ENCODE data around the gene TOX2.

TOX2 gene

DNA sequence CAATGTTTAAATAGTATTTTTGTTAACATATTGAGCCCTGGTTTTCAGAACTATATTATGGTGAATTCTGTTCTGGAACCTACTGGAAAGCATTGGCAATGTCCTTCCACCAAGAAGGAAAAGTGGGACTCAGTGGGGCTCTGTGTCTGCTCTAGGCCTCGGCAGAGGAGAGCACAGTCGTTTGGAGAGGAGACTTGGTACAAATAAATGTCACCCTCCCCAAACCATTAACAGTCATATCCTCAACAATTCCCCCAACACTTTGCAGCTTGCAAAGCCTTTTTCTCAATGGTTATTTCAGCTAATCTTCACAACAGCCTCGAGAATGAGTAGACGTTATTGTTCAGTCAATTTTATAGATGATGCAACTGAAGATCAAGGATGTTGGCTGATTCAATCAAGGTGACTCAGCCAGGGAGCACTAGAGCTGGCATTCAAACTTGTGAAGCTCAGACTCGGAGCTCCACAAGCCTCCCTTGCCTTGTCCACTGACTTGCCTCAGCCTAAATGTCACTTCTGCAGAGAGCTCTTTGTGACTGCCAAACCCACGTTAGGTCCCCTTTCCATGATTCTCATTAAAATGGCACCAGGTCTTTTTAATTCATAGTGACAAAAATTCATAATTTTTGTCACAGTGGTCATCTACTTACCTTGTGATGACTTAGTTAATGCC lies 60.6 kb downstream of the TOX2 start:
- no peak for DNase-seq

DNA sequence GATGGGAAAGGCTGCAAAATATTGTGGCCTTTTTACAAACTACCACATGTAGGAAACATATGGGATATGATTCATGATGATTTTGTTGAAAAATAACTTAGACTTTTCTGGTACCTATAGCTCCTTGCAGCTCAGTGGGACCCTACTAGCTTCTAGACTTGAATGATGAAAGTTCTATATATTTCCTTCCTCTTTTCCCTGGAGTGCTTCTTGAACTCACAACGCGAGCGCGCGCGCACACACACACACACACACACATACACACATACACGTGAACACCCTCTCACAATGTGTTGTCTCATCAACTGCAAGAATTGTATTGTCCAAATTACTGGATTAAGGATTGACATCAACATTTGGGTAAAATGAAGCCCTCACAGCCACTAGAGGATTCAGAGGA lies 61.9 kb downstream of the TOX2 start:
- no peak for DNase-seq

DNA sequence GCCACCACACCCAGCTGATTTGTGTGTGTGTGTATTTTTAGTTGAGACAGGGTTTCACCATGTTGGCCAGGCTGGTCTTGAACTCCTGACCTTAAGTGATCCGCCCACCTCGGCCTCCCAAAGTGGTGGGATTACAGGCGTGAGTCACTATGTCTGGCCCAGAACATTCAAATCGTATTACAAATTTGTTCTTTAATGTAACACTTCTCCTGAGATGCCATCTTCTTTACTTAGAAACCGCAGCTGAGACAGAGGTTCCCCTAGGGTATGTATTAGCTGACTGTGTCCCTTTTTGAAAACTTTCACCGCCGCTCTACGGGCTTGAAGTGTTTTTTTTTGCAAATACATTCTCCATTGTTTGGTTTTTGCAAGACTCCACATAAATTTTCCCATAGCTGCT lies 62.6 kb downstream of the TOX2 start:
- DNase-seq = no peak

DNA sequence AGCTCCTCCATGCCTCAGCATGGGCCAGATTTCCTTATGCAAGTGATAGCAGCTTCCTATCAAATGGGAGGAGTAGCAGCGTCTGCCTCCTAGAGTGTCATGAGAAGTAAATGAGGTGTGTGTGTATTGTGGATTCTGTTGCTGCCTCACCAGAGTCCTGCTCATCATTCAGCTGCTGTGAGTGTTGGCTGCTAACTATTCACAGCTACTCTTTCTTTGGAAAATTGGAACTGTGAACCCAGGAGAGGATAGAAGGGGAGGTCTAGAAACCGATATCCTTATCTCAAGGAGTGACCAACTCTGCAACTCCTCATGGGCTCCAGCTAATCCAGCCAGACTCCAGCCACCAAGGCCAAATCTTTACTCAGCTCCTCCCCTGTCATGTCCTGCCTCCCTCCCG lies 63.3 kb downstream of the TOX2 start:
- no peak for DNase-seq

DNA sequence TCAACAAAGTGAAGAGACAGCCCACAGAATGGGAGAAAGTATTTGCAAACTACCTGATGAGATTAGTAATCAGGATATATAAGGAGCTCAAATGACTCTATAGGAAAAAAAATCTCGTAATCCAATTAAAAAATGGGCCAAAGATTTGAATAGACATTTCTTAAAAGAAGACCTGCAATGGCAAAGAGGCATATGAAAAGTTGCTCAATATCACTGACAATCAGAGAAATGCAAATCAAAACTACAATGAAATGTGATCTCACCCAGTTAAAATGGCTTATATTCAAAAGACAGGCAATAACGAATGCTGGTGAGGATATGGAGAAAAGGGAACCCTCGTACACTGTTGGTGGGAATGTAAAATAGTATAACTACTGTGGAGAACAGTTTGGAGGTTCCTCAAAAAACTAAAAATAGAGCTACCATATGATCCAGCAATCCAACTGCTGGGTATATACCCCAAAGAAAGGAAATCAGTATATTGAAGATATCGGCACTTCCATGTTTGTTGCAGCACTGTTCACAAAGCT lies 65.0 kb downstream of the TOX2 start:
- DNase-seq = no peak

DNA sequence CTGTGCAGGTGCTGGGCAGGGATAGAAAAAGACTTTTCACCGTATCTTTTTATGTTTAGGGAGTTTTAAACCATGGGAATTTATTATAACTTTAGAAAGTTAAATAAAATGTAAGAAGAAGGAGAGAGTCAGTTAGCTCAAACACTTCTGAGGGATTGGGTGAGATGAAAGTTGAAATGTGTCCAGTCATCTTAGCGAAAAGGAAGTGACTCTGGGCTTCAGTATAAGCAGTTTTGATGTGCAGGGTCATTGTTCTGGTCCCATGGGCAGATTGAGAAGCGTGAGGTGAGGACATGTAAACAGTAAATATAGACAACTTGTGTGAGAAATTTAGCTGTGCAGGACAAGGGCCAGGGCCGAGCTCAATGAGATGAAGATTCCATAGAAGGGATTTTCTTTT lies 66.9 kb downstream of the TOX2 start:
- DNase-seq = no peak

DNA sequence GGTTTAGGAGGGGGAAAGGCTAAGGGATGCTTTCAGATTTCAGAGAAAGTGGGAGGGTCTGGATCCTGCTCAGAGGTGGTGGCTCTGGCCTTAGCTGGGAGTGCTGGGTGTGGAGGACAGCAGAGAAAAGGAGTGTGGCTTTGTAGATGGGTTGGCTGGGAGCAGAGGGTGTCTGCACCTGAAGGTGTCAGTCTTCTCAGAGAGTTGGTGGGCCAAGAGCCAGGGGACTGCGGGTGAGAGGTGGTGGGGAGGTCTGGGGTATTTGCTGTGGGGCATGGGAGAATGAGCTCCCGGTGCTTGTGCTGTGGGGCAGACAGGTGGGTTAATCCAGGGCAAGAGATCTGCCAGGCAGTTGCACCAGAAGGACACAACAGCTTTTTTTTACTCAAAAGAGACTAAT lies 67.4 kb downstream of the TOX2 start:
- no peak for DNase-seq

DNA sequence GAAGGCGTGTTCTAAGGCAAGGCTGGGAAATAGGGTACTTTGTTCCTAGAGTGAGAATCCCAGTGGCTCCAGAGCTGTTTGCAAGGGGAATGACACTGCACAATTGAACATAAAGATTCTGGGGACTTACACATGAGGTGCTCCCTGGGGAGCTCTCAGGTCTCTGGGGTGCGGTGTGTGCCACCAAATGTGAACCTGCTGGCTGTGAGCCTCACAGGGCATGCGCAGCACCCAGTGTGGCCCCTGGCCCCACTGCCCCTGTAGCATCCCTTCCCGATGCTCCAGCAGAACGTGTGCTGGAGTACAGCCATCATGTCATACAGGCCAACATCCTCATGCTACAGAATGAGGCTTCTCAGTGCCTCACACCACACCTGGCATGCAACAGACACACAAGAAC lies 68.2 kb downstream of the TOX2 start:
- DNase-seq = no peak

DNA sequence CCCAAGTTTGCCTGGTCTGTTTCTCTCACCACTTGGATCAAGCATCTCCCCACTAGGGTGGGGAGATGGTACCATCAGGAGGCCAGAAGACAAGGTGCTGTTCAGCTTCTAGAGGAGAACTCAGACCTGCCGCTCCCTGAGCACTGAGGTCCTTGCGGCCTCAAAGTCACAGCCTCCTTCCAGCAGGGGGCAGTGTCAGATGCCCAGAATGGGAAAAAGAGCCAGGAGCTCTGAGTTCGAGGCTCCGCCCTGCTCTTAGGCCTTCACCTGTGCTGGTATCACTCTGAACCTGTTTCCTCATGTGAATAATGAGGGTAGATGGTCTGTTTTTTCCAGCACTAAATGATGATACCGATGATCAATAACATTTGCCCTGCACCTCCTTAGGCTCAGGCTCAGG lies 68.7 kb downstream of the TOX2 start:
- DNase-seq = no peak

DNA sequence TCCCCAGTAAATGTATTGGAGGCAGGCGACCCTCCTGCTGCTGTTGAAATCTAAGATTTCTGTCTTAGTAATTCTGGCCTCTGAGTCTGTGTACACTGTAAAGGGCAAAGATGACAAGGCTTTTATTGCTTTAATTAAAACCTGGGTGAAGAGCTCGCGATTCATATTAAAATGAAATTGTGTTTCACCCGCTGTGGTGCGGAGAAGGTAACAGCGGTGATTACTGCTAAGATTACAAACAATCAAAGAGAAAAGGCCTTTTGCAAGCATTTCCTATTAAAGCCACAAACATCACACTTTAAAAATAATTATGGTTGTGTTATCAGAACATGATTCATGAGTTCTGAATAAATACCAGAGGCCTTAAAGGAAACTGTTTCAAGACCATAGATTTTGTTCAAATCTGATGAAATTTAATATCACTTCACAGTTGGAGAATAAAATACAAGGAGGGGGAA lies 69.3 kb downstream of the TOX2 start:
- DNase-seq = no peak

DNA sequence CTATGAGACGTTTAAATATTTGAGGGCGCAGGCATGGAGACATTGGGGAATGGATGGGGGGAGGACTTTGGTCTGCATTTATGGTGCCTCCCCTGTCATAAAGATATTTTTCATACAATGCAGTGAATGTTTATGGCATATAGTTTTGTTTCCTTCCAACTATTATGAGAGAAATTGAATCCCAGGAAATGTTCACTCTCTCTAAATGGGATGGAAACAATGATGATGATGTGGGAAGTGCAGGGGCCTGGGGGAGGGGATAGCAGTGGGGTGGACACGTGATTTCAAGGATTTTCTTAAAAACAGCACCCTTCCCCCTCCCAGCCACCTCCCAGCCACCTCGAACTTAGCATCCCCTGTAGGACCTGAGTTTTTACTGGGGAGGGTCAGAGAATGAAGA lies 69.9 kb downstream of the TOX2 start:
- DNase-seq = no peak

DNA sequence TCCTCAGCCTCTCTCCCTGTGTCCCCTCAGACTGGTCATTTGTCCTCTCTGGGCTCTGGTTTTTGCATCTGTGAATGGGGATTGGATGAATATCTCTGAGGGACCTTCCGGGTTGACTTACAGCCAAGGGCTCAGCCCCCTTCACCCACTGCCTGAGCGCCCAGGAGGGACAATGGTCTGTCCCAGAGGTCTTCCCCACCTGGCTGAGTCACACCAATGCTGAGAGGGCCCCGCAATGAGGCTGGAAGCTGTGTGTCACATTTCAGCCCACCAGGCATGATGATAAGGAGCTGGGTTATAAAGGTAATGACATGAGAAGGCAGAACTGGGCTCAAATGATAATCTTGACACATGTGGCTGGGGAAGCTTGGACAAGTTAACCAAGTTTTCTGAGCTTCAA lies 70.5 kb downstream of the TOX2 start:
- no peak for DNase-seq

DNA sequence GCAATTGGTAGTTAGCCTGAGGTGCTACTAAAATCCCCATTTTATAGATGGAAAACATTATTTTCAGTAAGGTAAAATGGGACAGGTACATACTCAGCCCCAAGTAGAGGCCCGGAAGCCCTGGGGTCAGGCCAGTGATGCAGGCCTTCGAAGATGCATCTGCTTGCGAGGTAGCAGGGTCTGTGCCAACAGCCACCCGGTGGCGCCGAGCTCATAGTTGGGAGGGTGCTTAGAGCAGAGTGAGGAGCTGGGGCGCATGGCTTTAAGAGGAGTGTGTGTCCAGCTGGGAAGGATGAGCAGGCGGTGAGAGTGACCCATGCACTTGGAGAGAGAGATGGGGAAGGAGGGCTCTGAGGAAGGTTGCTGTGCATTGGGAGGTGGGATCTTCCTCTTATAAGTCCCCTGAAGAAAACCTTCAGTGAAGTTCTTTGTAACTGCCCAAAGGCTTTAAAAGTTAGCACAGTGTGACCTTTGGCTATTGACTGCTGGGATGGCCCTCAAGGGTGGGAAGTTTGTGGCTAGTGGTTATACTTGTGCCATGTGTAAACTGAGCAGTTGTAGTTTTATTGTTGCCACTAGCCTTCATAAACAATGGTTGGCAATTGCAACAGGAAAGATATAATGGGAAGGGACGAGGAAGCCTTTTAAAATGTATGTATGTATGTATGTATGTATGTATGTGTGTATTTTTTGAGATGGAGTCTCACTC lies 71.1 kb downstream of the TOX2 start:
- no peak for DNase-seq

DNA sequence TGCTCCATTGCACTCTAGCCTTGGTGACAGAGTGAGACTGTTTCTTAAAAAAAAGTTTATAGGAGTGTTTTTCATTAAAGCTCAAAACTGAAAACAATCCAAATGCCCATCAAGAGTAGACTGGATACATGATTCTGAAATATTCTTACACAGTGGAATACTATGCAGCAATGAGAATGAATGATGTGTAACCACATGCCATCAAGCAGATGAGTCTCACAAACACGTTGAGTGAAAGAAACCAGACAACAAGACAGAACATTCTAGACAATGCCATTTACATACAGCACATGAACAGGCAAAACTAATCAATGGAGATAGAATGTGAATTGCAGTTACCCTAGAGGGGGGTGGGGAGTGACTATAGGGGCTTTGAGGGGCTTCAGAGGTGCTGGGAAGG lies 72.4 kb downstream of the TOX2 start:
- no peak for DNase-seq

DNA sequence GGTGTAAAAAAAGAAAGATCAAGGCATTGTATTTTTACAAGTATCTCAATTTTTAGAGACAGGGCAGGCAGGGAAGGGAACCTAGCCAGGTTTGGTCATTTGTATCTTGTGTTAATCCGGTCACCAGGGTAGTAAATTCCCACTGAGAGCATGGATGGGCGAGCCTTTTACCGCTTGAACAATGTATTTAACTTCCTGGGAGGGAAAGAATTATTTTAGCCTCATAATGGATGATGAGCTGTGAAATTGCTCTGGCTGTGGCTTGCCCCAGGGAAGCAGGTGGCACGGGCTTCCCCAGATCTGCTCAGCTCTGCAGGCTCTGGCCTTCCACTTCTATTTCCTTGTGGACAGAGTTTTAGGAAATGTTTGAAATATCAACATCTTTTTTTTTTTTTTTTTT lies 72.9 kb downstream of the TOX2 start:
- DNase-seq = no peak

DNA sequence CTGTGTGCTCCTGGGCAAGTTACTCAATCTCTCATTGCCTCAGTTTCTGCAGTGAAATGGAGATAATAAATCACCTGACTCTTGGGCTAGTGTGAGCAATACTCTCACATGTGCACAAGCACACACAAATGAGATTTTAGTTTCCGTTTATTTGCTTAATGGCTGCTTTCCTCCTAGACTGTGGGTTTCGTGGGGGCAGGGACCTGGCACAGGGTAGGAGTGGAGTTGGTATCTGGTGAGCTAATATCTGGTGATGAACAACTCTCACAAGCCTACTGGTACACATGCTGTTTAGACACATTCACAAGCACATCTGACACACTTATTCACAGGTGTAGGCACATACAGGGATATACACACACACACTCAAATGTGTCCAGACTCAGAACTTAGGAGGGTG lies 73.8 kb downstream of the TOX2 start:
- no peak for DNase-seq

DNA sequence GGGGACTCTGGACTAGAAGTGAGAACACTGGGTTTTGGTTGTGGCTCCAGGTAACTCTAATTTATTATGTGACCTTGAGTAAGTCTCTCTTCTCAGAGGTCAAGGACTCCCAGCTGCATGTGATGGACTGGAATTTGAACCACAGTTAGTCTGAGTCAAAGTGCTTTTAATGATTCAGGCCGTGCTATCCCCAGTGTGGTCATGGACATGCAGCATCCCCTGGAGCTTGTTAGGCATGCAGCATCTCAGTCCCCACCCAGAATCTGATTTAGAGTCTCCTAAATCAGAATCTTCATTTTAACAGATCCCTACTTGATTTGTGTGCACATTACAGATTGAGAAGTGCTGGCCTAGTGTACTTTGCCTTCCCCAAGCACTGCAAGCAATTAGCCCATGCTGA lies 74.2 kb downstream of the TOX2 start:
- DNase-seq = no peak

DNA sequence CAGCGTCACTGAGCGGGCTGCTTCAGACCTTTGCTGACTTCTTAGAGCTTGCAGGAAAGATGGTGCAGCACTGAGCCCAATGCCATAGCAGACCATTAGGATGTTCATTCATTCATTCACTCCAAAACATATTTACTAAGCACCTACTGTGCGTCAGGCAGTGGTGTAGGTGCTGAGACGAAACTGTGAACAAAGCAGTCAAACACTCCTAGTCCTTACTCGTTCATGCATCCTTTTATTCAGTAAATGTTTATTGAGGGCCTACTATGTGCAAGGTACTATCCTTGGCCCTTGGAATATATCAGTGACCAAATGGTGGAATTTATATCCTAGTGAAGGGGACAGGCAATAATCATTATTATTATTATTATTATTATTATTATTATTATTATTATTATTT lies 76.6 kb downstream of the TOX2 start:
- no peak for DNase-seq

DNA sequence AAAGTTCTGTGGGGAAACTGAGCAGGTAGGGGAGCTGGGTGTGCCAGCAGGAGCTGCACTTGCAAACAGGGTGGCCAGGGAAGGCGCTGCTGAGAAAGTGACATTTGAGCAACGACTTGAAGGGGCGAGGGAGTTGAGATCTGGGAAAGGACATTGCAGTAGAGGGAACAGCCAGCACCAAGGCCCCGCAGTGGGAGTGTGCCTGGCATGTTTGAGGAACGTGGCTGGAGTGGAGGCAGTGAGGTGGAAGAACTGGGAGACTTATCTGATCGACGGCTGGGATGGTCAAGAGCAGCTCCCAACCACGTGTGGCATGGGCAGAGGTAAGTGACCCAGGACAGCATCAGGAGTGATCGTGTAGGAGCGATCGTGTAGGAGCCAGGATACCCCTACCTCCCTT lies 77.3 kb downstream of the TOX2 start:
- DNase-seq = no peak

DNA sequence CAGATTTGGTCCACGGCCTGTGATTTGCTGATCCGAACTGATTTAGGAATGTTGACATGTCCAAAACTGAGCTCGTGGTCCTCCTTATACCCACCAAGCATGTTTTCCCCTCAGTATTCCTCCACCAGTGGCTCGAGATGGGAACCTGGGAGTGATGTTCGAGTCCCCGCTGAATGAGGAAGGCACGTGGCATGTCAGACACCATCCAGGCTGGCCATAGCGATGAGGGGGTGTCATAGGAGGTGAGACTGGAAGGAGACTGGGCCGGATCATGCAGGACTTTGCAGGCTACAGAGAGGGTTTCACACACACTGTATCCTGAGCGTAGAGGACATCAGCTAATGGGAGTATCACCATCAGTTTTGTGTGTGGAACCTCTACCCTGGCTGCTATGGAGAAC lies 78.2 kb downstream of the TOX2 start:
- no peak for DNase-seq

DNA sequence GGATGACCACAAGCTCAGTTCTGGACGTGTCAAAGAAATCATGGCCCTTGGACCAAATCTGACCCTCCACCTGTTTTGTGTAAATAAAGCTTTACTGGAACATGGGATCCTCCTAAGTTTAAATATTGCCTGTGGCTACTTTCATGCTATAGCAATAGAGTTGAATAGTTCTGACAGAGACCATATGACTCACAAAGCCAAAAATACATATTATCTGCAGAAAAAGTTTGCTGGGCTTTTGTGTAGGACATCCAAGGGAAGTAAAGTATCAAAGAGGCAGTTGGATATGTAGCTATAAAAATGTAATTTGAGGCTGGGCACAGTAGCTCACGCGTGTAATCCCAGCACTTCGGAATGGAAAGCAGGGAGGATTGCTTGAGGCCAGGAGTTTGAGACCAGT lies 78.9 kb downstream of the TOX2 start:
- no peak for DNase-seq

DNA sequence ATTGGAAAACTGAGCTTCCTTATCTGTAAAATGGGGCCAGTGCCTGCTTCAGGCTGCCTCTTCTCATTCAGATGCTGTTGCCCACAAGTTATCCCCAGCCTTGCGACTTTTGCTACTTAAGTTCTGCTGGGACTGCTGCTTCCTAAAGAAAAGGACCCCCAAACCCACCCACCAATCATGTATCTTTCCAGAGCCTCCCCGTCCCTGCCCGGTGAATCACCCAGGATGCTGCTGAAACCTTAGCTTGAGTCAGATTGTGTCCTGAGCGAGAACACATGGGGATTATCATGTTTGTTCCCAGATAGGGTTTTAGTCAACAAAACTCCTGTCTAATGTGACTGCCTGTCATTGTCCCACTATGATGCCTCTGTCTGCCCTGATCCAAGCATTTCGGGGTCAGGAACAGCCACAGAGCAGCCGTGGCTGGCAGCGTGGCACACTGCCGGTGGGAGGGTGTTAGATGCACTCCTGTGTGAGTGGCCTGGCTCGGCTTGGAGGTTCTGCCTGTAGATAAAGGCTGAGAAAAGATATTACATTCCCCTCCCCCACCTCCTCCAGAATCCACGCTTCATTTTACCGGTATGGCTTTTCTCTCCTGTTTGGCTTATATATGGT lies 79.9 kb downstream of the TOX2 start:
- DNase-seq = no peak

DNA sequence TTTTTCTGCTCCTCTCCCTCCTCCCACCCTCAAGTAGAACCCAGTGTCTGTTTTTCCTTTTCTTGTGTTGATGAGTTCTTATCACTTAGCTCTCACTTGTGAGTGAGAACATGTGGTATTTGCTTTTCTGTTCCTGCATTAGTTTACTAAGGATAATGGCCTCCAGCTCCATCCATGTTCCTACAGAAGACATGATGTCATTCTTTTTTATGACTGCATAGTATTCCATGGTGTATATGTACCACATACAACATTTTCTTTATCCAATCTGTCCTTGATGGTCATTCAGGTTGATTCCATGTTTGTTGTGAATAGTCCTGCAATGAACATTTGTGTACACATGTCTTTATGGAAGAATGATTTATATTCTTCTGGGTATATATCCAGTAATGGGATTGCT lies 81.0 kb downstream of the TOX2 start:
- DNase-seq = no peak
